HEK293 (cell line): ENCODE measurements around the gene ARHGAP23.

Experiments used
- CTCF ChIA-PET: fragments of 350-600 bp; formaldehyde crosslinking; extraction: SDS; loops from one replicate; lab custom pipeline; 2021; ENCODE audit warnings: antibody characterized with exemption; lab: Yijun Ruan, JAX
- POLR2A ChIA-PET: fragments of 300-600 bp; formaldehyde crosslinking; extraction: SDS; loops from one replicate; lab custom pipeline; 2020; ENCODE audit warnings: antibody characterized with exemption, inconsistent platforms; lab: Yijun Ruan, JAX
- H3K27ac ChIP-seq: fragments of 200-500 bp; sonication (Bioruptor generic); 2 replicates; pipeline ENCODE4 v1.5.1; 2014; ENCODE audit warnings: low read depth, low read length, control low read depth, inconsistent platforms; ENCODE audit errors: extremely low read depth
- H3K36me3 ChIP-seq, 2 experiments: fragments of 200-500 bp in 1 of 2; sonication (Bioruptor generic) in 1 of 2; 1 replicate in 1 of 2; 2 replicates in 1 of 2; pipeline ENCODE4 v1.5.1; 2014 to 2017; ENCODE audit warnings: inconsistent platforms in 2 of 2, low read length in 2 of 2; ENCODE audit not compliant: control insufficient read depth in 2 of 2, insufficient read depth in 1 of 2
- H3K4me1 ChIP-seq: fragments of 200-500 bp; sonication (Bioruptor generic); 2 replicates; pipeline ENCODE4 v1.5.1; 2014; ENCODE audit warnings: mild to moderate bottlenecking, low read length, inconsistent platforms; ENCODE audit not compliant: control insufficient read depth, insufficient read depth
- H3K4me3 ChIP-seq: 2 replicates; pipeline ENCODE4 v1.5.1; 2011; ENCODE audit warnings: low read depth, mild to moderate bottlenecking, control low read depth, low read length, moderate library complexity
- H3K9me3 ChIP-seq: fragments of 200-500 bp; sonication (Bioruptor generic); 2 replicates; pipeline ENCODE4 v1.5.1; 2014; ENCODE audit warnings: low read depth, low read length, inconsistent platforms; ENCODE audit not compliant: control insufficient read depth, insufficient read depth
- HIC1 ChIP-seq: fragments of 450-650 bp; formaldehyde crosslinking; IDR thresholded peaks from 2 replicates; pipeline ENCODE4 v1.5.1; 2016; ENCODE audit warnings: missing biosample characterization, missing genetic modification characterization
- KLF1 ChIP-seq: fragments of 450-650 bp; formaldehyde crosslinking; IDR thresholded peaks from 2 replicates; pipeline ENCODE4 v1.5.1; 2016; ENCODE audit warnings: missing biosample characterization, missing genetic modification characterization
- KLF10 ChIP-seq: fragments of 450-650 bp; IDR thresholded peaks from 2 replicates; pipeline ENCODE4 v1.5.1; 2018; ENCODE audit warnings: missing biosample characterization, mild to moderate bottlenecking, missing genetic modification characterization
- KLF9 ChIP-seq: fragments of 450-650 bp; formaldehyde crosslinking; IDR thresholded peaks from 2 replicates; pipeline ENCODE4 v1.5.1; 2016; ENCODE audit warnings: missing biosample characterization, missing genetic modification characterization, low read depth
- SP2 ChIP-seq: fragments of 450-650 bp; formaldehyde crosslinking; IDR thresholded peaks from 2 replicates; pipeline ENCODE4 v1.5.1; 2016; ENCODE audit warnings: missing biosample characterization, missing genetic modification characterization
- SP3 ChIP-seq: fragments of 450-650 bp; formaldehyde crosslinking; IDR thresholded peaks from 2 replicates; pipeline ENCODE4 v1.5.1; 2016; ENCODE audit warnings: missing biosample characterization, missing genetic modification characterization
- ZBTB17 ChIP-seq: fragments of 450-650 bp; formaldehyde crosslinking; IDR thresholded peaks from 2 replicates; pipeline ENCODE4 v1.5.1; 2016; ENCODE audit warnings: missing biosample characterization, missing genetic modification characterization
- ZFP37 ChIP-seq: fragments of 450-650 bp; formaldehyde crosslinking; IDR thresholded peaks from 2 replicates; pipeline ENCODE4 v1.5.1; 2016; ENCODE audit warnings: missing biosample characterization, missing genetic modification characterization
- ZIC2 ChIP-seq: fragments of 450-650 bp; formaldehyde crosslinking; IDR thresholded peaks from 2 replicates; pipeline ENCODE4 v1.5.1; 2016; ENCODE audit warnings: missing biosample characterization, missing genetic modification characterization
- ZNF239 ChIP-seq: fragments of 450-650 bp; formaldehyde crosslinking; IDR thresholded peaks from 2 replicates; pipeline ENCODE4 v1.5.1; 2016; ENCODE audit warnings: missing biosample characterization, missing genetic modification characterization
- ZNF416 ChIP-seq: fragments of 450-650 bp; formaldehyde crosslinking; IDR thresholded peaks from 2 replicates; pipeline ENCODE4 v1.5.1; 2016; ENCODE audit warnings: missing biosample characterization, missing genetic modification characterization
- ZNF423 ChIP-seq: fragments of 450-650 bp; formaldehyde crosslinking; IDR thresholded peaks from 2 replicates; pipeline ENCODE4 v1.5.1; 2016; ENCODE audit warnings: missing biosample characterization, missing genetic modification characterization
- ZNF707 ChIP-seq: fragments of 450-650 bp; formaldehyde crosslinking; IDR thresholded peaks from 2 replicates; pipeline ENCODE4 v1.5.1; 2016; ENCODE audit warnings: missing biosample characterization, missing genetic modification characterization
- ZNF792 ChIP-seq: fragments of 450-650 bp; formaldehyde crosslinking; IDR thresholded peaks from 2 replicates; pipeline ENCODE4 v1.5.1; 2016; ENCODE audit warnings: missing biosample characterization, missing genetic modification characterization
- ZSCAN23 ChIP-seq: fragments of 450-650 bp; formaldehyde crosslinking; IDR thresholded peaks from 2 replicates; pipeline ENCODE4 v1.5.1; 2016; ENCODE audit warnings: missing biosample characterization, missing genetic modification characterization
- TF ChIP-seq, protein P1 (sequence below): fragments of 450-650 bp; formaldehyde crosslinking; IDR thresholded peaks from 2 replicates; pipeline ENCODE4 v1.5.1; 2017; ENCODE audit warnings: missing biosample characterization, missing genetic modification characterization
- TF ChIP-seq, protein P2 (sequence below): fragments of 450-650 bp; formaldehyde crosslinking; IDR thresholded peaks from 2 replicates; pipeline ENCODE4 v1.5.1; 2016; ENCODE audit warnings: missing biosample characterization, missing genetic modification characterization

ARHGAP23 gene

DNA sequence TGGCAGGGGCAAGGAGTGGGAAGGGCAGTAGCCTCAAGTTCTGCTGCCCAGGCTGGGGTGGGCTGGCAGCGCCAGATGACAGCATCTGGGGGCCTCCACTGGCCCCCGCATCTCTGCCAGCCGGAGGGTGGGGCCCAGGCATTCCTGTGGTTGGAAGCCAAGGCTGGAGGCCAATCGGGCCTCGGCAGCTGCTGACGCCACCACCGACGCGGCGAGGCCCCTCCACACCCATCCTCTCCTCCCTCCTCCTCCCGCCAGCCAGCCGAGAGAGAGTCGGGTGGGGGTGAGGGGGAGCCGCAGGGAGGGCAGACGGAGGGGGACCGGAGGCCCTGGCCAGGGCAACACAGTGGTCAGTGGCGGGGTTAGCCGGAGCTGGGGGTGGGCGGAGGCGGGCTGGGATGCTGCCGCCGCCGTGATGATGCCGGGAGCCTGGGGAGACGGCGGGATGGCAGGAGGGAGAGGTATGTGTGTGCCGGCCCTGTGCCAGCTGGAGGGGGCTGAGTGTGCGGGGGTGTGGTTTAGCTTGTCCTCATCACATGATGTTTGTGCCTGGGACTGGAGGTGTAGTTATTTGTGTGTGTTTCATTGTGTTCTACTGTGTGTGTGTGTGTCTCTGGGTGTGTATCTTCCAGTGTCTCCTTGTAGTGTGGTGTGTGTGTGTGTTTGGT is 36.6 kb downstream of the ARHGAP23 start (continued):
- TF ChIP-seq ZNF707, result no peak
- TF ChIP-seq, protein P1, sequence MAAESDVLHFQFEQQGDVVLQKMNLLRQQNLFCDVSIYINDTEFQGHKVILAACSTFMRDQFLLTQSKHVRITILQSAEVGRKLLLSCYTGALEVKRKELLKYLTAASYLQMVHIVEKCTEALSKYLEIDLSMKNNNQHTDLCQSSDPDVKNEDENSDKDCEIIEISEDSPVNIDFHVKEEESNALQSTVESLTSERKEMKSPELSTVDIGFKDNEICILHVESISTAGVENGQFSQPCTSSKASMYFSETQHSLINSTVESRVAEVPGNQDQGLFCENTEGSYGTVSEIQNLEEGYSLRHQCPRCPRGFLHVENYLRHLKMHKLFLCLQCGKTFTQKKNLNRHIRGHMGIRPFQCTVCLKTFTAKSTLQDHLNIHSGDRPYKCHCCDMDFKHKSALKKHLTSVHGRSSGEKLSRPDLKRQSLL (tag by site-specific recombination), result no peak
- TF ChIP-seq ZSCAN23, result peak; percentile 94
- peak; percentile 67 for TF ChIP-seq SP2
- TF ChIP-seq SP3 (tag by site-specific recombination), result peak; percentile 68
- TF ChIP-seq ZNF239 (tag by site-specific recombination), result no peak
- TF ChIP-seq ZFP37, result peak; percentile 73; the same call in 1 of the 2 replicates

GRCh38 chr17:38465391-38466345 is 37.4 kb downstream of the ARHGAP23 start:
- Histone ChIP-seq H3K4me1 (peaks cover 11% of the 10 kb centered on the region), H3K4me3 (peak overlapping the region; percentile 65), H3K36me3 (peaks cover 0 to 5% of the 10 kb centered on the region in 2 experiments; a peak in 1 of 3 replicates), H3K9me3 (no peaks in the 10 kb centered on the region), H3K27ac (peak overlapping the region; percentile 37; the same call in 1 of the 2 replicates)
- POLR2A ChIA-PET, result interaction anchor here (1.0 to 1.8 kb wide), 5 partner anchors 9 to 114 kb away, joined by 3 to 14 read pairs (median 6); partner anchors contain the start of gene SOCS7
- TF ChIP-seq ZIC2 (tag by site-specific recombination), result peak; percentile 1; the same call in 1 of the 2 replicates
- TF ChIP-seq ZNF423, result no peak
- TF ChIP-seq KLF1 (tag by site-specific recombination), result peak; percentile 51; the same call in 1 of the 2 replicates
- no peak for TF ChIP-seq ZNF792
- no peak for TF ChIP-seq ZNF416
- TF ChIP-seq KLF9 (tag by site-specific recombination), result no peak
- TF ChIP-seq KLF10 (tag by site-specific recombination), result 0 out of 2 replicates have a peak, but pooled peaks have one; percentile 6
- TF ChIP-seq HIC1 (tag by site-specific recombination), result no peak
- TF ChIP-seq, protein P2, sequence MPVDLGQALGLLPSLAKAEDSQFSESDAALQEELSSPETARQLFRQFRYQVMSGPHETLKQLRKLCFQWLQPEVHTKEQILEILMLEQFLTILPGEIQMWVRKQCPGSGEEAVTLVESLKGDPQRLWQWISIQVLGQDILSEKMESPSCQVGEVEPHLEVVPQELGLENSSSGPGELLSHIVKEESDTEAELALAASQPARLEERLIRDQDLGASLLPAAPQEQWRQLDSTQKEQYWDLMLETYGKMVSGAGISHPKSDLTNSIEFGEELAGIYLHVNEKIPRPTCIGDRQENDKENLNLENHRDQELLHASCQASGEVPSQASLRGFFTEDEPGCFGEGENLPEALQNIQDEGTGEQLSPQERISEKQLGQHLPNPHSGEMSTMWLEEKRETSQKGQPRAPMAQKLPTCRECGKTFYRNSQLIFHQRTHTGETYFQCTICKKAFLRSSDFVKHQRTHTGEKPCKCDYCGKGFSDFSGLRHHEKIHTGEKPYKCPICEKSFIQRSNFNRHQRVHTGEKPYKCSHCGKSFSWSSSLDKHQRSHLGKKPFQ, result no peak
- 0 out of 2 replicates have a peak, but pooled peaks have one; percentile 25 for TF ChIP-seq ZBTB17 (tag by site-specific recombination)
- CTCF ChIA-PET, result interaction anchor here (0.7 to 1.6 kb wide), 7 partner anchors 11 to 198 kb away, joined by 3 to 10 read pairs (median 3); no protein-coding TSS in a partner anchor
